ENCODE results near the gene AHDC1.
"Not testable (repeated sequence)": the region's sequence is repeated elsewhere in the genome, so short reads cannot be mapped to it uniquely, and the experiment has no call there.

Gene AHDC1

GRCh38 chr1:27643600-27644368 lies 39.8 kb upstream of the AHDC1 start:
- Histone ChIP-seq H3K9ac (ENCODE audit: low read length) (no peak overlapping the region), H3K27ac (ENCODE audit: low read depth, low read length) (no peak overlapping the region), H3K4me3 (ENCODE audit: low read length) (no peak overlapping the region), H3K27me3 (ENCODE audit: insufficient read depth, low read length, poor library complexity) (no peaks in the 10 kb centered on the region), H3K79me2 (ENCODE audit: control insufficient read depth, insufficient read depth, low read length) (no peaks in the 10 kb centered on the region), H3K56ac (ENCODE audit: low read length) (no peak overlapping the region), H3K18ac (ENCODE audit: low read length) (no peak overlapping the region), H2BK15ac (replicated peaks; ENCODE audit: low read depth) (no peak overlapping the region), H4K8ac (ENCODE audit: low read depth, low read length) (no peak overlapping the region), H3K4me2 (ENCODE audit: low read length) (no peak overlapping the region), H3K23ac (ENCODE audit: low read length) (no peak overlapping the region), H2AK5ac (ENCODE audit: low read length) (no peak overlapping the region), H3K4ac (ENCODE audit: low read depth, low read length) (no peak overlapping the region), H3K79me1 (ENCODE audit: low read length) (no peaks in the 10 kb centered on the region), H3K4me1 (ENCODE audit: control insufficient read depth, low read depth, low read length) (no peaks in the 10 kb centered on the region), H3K36me3 (ENCODE audit: control insufficient read depth, insufficient read depth, low read length) (no peaks in the 10 kb centered on the region), H2BK5ac (ENCODE audit: low read length) (no peak overlapping the region), H2BK120ac (ENCODE audit: low read depth, low read length) (no peak overlapping the region), H4K5ac (ENCODE audit: low read length) (no peak overlapping the region)
- no CpG with 5 or more reads among the region's 13 CpGs for WGBS (ENCODE audit: extremely low coverage, insufficient coverage, low lambda C conversion rate)
- peak; percentile 85 for DNase-seq

- H3K27ac ChIP-seq (ENCODE audit: low read depth, low read length); H3K4me3 ChIP-seq (ENCODE audit: low read length); H3K79me2 ChIP-seq (ENCODE audit: control insufficient read depth, insufficient read depth, low read length); H3K56ac ChIP-seq (ENCODE audit: low read length); H3K23ac ChIP-seq (ENCODE audit: low read length); H3K79me1 ChIP-seq (ENCODE audit: low read length); H3K4me1 ChIP-seq (ENCODE audit: control insufficient read depth, low read depth, low read length); H3K27me3 ChIP-seq (ENCODE audit: insufficient read depth, low read length, poor library complexity); H2AK5ac ChIP-seq (ENCODE audit: low read length); DNase-seq; H2BK15ac ChIP-seq (replicated peaks; ENCODE audit: low read depth); H3K18ac ChIP-seq (ENCODE audit: low read length); H3K4me2 ChIP-seq (ENCODE audit: low read length); H4K8ac ChIP-seq (ENCODE audit: low read depth, low read length); H2BK120ac ChIP-seq (ENCODE audit: low read depth, low read length); H4K5ac ChIP-seq (ENCODE audit: low read length); H3K36me3 ChIP-seq (ENCODE audit: control insufficient read depth, insufficient read depth, low read length); H3K9ac ChIP-seq (ENCODE audit: low read length); H2BK5ac ChIP-seq (ENCODE audit: low read length); H3K4ac ChIP-seq (ENCODE audit: low read depth, low read length): not testable (repeated sequence)
- no CpG with 5 or more reads among the region's 9 CpGs for WGBS (ENCODE audit: extremely low coverage, insufficient coverage, low lambda C conversion rate)
Observed at GRCh38 chr1:27640514-27640913, 36.6 kb upstream of the AHDC1 start.

DNA sequence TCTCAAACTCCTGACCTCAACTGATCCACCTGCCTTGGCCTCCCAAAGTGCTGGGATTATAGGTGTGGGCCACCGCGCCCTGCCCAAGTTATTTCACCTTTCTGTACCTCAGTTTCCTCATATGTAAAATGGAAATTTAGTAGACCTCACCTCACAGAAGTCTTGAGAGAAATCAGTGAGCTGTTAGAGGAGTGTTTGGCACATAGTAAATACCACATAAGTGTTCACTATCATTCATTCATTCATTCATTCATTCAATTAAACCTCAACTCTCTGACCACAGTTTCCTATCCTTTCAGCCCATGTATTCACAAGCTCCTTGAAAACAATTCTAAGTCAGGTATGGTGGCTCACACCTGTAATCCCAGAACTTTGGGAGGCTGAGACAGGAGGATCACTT lies 34.9 kb upstream of the AHDC1 start:
- Histone ChIP-seq H3K4me3 (ENCODE audit: low read length) (no peak overlapping the region), H3K36me3 (ENCODE audit: control insufficient read depth, insufficient read depth, low read length) (no peaks in the 10 kb centered on the region), H3K27ac (ENCODE audit: low read depth, low read length) (no peak overlapping the region), H3K79me2 (ENCODE audit: control insufficient read depth, insufficient read depth, low read length) (no peaks in the 10 kb centered on the region), H3K18ac (ENCODE audit: low read length) (no peak overlapping the region), H3K4me1 (ENCODE audit: control insufficient read depth, low read depth, low read length) (no peaks in the 10 kb centered on the region), H3K79me1 (ENCODE audit: low read length) (no peaks in the 10 kb centered on the region), H3K4me2 (ENCODE audit: low read length) (no peak overlapping the region), H3K27me3 (ENCODE audit: insufficient read depth, low read length, poor library complexity) (peaks cover 15% of the 10 kb centered on the region), H3K23ac (ENCODE audit: low read length) (no peak overlapping the region), H4K8ac (ENCODE audit: low read depth, low read length) (no peak overlapping the region), H2AK5ac (ENCODE audit: low read length) (no peak overlapping the region), H3K56ac (ENCODE audit: low read length) (no peak overlapping the region), H4K5ac (ENCODE audit: low read length) (no peak overlapping the region), H3K9ac (ENCODE audit: low read length) (no peak overlapping the region), H2BK120ac (ENCODE audit: low read depth, low read length) (no peak overlapping the region), H2BK15ac (replicated peaks; ENCODE audit: low read depth) (no peak overlapping the region), H2BK5ac (ENCODE audit: low read length) (no peak overlapping the region), H3K4ac (ENCODE audit: low read depth, low read length) (no peak overlapping the region)
- no CpG with 5 or more reads among the region's 2 CpGs for WGBS (ENCODE audit: extremely low coverage, insufficient coverage, low lambda C conversion rate)
- DNase-seq: no peak

- H2BK120ac ChIP-seq (ENCODE audit: low read depth, low read length): no peak overlapping the region
- peaks cover 18% of the 10 kb centered on the region for H3K27me3 ChIP-seq (ENCODE audit: insufficient read depth, low read length, poor library complexity)
- H3K23ac ChIP-seq (ENCODE audit: low read length): no peak overlapping the region
- H3K4me1 ChIP-seq (ENCODE audit: control insufficient read depth, low read depth, low read length): no peaks in the 10 kb centered on the region
- H2BK15ac ChIP-seq (replicated peaks; ENCODE audit: low read depth): no peak overlapping the region
- no peak for DNase-seq
- H3K4me2 ChIP-seq (ENCODE audit: low read length): no peak overlapping the region
- no peaks in the 10 kb centered on the region for H3K79me1 ChIP-seq (ENCODE audit: low read length)
- H3K27ac ChIP-seq (ENCODE audit: low read depth, low read length): no peak overlapping the region
- H3K56ac ChIP-seq (ENCODE audit: low read length): no peak overlapping the region
- no peak overlapping the region for H4K5ac ChIP-seq (ENCODE audit: low read length)
- no peak overlapping the region for H3K18ac ChIP-seq (ENCODE audit: low read length)
- H3K36me3 ChIP-seq (ENCODE audit: control insufficient read depth, insufficient read depth, low read length): no peaks in the 10 kb centered on the region
- H3K9ac ChIP-seq (ENCODE audit: low read length): no peak overlapping the region
- no peak overlapping the region for H2BK5ac ChIP-seq (ENCODE audit: low read length)
- no CpG with 5 or more reads among the region's 5 CpGs for WGBS (ENCODE audit: extremely low coverage, insufficient coverage, low lambda C conversion rate)
- H3K4me3 ChIP-seq (ENCODE audit: low read length): no peak overlapping the region
- H4K8ac ChIP-seq (ENCODE audit: low read depth, low read length): no peak overlapping the region
- no peaks in the 10 kb centered on the region for H3K79me2 ChIP-seq (ENCODE audit: control insufficient read depth, insufficient read depth, low read length)
- H2AK5ac ChIP-seq (ENCODE audit: low read length): no peak overlapping the region
- H3K4ac ChIP-seq (ENCODE audit: low read depth, low read length): no peak overlapping the region
Observed at GRCh38 chr1:27638047-27638734, 34.2 kb upstream of the AHDC1 start.

- Histone ChIP-seq H4K5ac (ENCODE audit: low read length) (no peak overlapping the region), H3K4ac (ENCODE audit: low read depth, low read length) (no peak overlapping the region), H3K18ac (ENCODE audit: low read length) (no peak overlapping the region), H3K79me2 (ENCODE audit: control insufficient read depth, insufficient read depth, low read length) (no peaks in the 10 kb centered on the region), H3K27ac (ENCODE audit: low read depth, low read length) (no peak overlapping the region), H3K23ac (ENCODE audit: low read length) (no peak overlapping the region), H3K79me1 (ENCODE audit: low read length) (no peaks in the 10 kb centered on the region), H3K9ac (ENCODE audit: low read length) (no peak overlapping the region), H2BK15ac (replicated peaks; ENCODE audit: low read depth) (no peak overlapping the region), H3K27me3 (ENCODE audit: insufficient read depth, low read length, poor library complexity) (peaks cover 18% of the 10 kb centered on the region), H3K4me3 (ENCODE audit: low read length) (no peak overlapping the region), H2BK120ac (ENCODE audit: low read depth, low read length) (no peak overlapping the region), H2BK5ac (ENCODE audit: low read length) (no peak overlapping the region), H3K56ac (ENCODE audit: low read length) (no peak overlapping the region), H3K4me1 (ENCODE audit: control insufficient read depth, low read depth, low read length) (no peaks in the 10 kb centered on the region), H4K8ac (ENCODE audit: low read depth, low read length) (no peak overlapping the region), H3K36me3 (ENCODE audit: control insufficient read depth, insufficient read depth, low read length) (no peaks in the 10 kb centered on the region), H3K4me2 (ENCODE audit: low read length) (no peak overlapping the region), H2AK5ac (ENCODE audit: low read length) (no peak overlapping the region)
- WGBS (ENCODE audit: extremely low coverage, insufficient coverage, low lambda C conversion rate): no CpG with 5 or more reads among the region's 11 CpGs
- no peak for DNase-seq
Observed at GRCh38 chr1:27635396-27636142, 31.6 kb upstream of the AHDC1 start.

Data from mesendoderm (in vitro differentiated cells).